Measurements from ENCODE around the gene SLCO6A1. TPM values are rescaled to one million over a fixed set of nuclear protein-coding genes. Genes with fewer than 3 reads are reported as not detected.

SLCO6A1 gene
- total and polyA plus RNA-seq, 2 experiments from 2014 or later = 0.34 to 3.1 TPM

GRCh38 chr5:102451082-102451481, 47.7 kb downstream of the SLCO6A1 start:
- Histone ChIP-seq H3F3A (replicated peaks; ENCODE audit: low read depth) (no peaks in the 10 kb centered on the region), H4K20me1 (replicated peaks; ENCODE audit: insufficient read depth) (no peaks in the 10 kb centered on the region), H3K9me2 (ENCODE audit: insufficient read depth) (no peaks in the 10 kb centered on the region), H2AFZ (no peak overlapping the region), H3K27ac (ENCODE audit: low read depth) (no peak overlapping the region), H3K4me3 (no peak overlapping the region), H3K4me1 (ENCODE audit: insufficient read depth) (no peaks in the 10 kb centered on the region), H3K27me3 (ENCODE audit: insufficient read depth) (no peaks in the 10 kb centered on the region), H3K36me3 (ENCODE audit: insufficient read depth) (no peaks in the 10 kb centered on the region), H3K4me2 (no peak overlapping the region), H3K79me2 (replicated peaks; ENCODE audit: insufficient read depth) (no peaks in the 10 kb centered on the region)
- Mint-ChIP-seq H3K4me1 (no peaks in the 10 kb centered on the region), H3K9me3 (peaks cover 16% of the 10 kb centered on the region), H3K27ac (no peak overlapping the region), H3K4me3 (no peak overlapping the region), H3K27me3 (ENCODE audit: insufficient read depth, low read depth, poor library complexity) (peaks cover 6% of the 10 kb centered on the region), H3K36me3 (ENCODE audit: low read depth) (peaks cover 6% of the 10 kb centered on the region; the same call in 2 of the 3 replicates)
- DNase-seq (ENCODE audit: low spot score) = no peak
- ATAC-seq = no peak
- TF ChIP-seq, protein P1, sequence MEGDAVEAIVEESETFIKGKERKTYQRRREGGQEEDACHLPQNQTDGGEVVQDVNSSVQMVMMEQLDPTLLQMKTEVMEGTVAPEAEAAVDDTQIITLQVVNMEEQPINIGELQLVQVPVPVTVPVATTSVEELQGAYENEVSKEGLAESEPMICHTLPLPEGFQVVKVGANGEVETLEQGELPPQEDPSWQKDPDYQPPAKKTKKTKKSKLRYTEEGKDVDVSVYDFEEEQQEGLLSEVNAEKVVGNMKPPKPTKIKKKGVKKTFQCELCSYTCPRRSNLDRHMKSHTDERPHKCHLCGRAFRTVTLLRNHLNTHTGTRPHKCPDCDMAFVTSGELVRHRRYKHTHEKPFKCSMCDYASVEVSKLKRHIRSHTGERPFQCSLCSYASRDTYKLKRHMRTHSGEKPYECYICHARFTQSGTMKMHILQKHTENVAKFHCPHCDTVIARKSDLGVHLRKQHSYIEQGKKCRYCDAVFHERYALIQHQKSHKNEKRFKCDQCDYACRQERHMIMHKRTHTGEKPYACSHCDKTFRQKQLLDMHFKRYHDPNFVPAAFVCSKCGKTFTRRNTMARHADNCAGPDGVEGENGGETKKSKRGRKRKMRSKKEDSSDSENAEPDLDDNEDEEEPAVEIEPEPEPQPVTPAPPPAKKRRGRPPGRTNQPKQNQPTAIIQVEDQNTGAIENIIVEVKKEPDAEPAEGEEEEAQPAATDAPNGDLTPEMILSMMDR (conservative IDR thresholded peaks at IDR 0.05; ENCODE audit: low read depth in 2 of 2) = no peak
- TF ChIP-seq EZH2phosphoT487 (IDR thresholded peaks at IDR 0.05; ENCODE audit: unreplicated experiment) (no peak), JUNB (IDR thresholded peaks at IDR 0.05; ENCODE audit: unreplicated experiment) (no peak), CREB1 (CRISPR knock-in tag; IDR thresholded peaks at IDR 0.05; ENCODE audit: low read depth) (no peak), ZNF114 (CRISPR knock-in tag; IDR thresholded peaks at IDR 0.05) (no peak), ZNF331 (CRISPR knock-in tag; IDR thresholded peaks at IDR 0.05; ENCODE audit: low read depth) (no peak)
- TF ChIP-seq, protein P2, sequence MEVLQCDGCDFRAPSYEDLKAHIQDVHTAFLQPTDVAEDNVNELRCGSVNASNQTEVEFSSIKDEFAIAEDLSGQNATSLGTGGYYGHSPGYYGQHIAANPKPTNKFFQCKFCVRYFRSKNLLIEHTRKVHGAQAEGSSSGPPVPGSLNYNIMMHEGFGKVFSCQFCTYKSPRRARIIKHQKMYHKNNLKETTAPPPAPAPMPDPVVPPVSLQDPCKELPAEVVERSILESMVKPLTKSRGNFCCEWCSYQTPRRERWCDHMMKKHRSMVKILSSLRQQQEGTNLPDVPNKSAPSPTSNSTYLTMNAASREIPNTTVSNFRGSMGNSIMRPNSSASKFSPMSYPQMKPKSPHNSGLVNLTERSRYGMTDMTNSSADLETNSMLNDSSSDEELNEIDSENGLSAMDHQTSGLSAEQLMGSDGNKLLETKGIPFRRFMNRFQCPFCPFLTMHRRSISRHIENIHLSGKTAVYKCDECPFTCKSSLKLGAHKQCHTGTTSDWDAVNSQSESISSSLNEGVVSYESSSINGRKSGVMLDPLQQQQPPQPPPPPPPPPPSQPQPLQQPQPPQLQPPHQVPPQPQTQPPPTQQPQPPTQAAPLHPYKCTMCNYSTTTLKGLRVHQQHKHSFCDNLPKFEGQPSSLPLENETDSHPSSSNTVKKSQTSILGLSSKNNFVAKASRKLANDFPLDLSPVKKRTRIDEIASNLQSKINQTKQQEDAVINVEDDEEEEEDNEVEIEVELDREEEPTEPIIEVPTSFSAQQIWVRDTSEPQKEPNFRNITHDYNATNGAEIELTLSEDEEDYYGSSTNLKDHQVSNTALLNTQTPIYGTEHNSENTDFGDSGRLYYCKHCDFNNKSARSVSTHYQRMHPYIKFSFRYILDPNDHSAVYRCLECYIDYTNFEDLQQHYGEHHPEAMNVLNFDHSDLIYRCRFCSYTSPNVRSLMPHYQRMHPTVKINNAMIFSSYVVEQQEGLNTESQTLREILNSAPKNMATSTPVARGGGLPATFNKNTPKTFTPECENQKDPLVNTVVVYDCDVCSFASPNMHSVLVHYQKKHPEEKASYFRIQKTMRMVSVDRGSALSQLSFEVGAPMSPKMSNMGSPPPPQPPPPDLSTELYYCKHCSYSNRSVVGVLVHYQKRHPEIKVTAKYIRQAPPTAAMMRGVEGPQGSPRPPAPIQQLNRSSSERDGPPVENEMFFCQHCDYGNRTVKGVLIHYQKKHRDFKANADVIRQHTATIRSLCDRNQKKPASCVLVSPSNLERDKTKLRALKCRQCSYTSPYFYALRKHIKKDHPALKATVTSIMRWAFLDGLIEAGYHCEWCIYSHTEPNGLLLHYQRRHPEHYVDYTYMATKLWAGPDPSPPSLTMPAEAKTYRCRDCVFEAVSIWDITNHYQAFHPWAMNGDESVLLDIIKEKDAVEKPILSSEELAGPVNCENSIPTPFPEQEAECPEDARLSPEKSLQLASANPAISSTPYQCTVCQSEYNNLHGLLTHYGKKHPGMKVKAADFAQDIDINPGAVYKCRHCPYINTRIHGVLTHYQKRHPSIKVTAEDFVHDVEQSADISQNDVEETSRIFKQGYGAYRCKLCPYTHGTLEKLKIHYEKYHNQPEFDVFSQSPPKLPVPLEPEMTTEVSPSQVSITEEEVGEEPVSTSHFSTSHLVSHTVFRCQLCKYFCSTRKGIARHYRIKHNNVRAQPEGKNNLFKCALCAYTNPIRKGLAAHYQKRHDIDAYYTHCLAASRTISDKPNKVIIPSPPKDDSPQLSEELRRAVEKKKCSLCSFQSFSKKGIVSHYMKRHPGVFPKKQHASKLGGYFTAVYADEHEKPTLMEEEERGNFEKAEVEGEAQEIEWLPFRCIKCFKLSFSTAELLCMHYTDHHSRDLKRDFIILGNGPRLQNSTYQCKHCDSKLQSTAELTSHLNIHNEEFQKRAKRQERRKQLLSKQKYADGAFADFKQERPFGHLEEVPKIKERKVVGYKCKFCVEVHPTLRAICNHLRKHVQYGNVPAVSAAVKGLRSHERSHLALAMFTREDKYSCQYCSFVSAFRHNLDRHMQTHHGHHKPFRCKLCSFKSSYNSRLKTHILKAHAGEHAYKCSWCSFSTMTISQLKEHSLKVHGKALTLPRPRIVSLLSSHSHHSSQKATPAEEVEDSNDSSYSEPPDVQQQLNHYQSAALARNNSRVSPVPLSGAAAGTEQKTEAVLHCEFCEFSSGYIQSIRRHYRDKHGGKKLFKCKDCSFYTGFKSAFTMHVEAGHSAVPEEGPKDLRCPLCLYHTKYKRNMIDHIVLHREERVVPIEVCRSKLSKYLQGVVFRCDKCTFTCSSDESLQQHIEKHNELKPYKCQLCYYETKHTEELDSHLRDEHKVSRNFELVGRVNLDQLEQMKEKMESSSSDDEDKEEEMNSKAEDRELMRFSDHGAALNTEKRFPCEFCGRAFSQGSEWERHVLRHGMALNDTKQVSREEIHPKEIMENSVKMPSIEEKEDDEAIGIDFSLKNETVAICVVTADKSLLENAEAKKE (CRISPR knock-in tag; IDR thresholded peaks at IDR 0.05) = no peak

All from GM23338 (cell line).